Loucy (cell line): ENCODE results near the gene FOXL1.

Source experiments
- H2AFZ ChIP-seq: fragments of 200-600 bp; sonication (generic); 2 replicates; pipeline ENCODE4 v1.6.0; 2016; ENCODE audit warnings: antibody characterized with exemption, mild to moderate bottlenecking, low read length, moderate library complexity
- H3F3A ChIP-seq: fragments of 200-600 bp; 2 replicates; pipeline ENCODE4 v1.6.0; 2016; ENCODE audit warnings: antibody characterized with exemption, low read depth, mild to moderate bottlenecking
- H3K27me3 ChIP-seq: fragments of 200-600 bp; sonication (generic); 2 replicates; pipeline ENCODE4 v1.6.1; 2014; ENCODE audit warnings: low read length, mild to moderate bottlenecking; ENCODE audit not compliant: insufficient read depth, poor library complexity, severe bottlenecking
- H3K36me3 ChIP-seq: fragments of 200-600 bp; sonication (generic); 2 replicates; pipeline ENCODE4 v1.6.1; 2016; ENCODE audit warnings: low read length; ENCODE audit not compliant: insufficient read depth
- H3K4me1 ChIP-seq: fragments of 200-600 bp; sonication (generic); 2 replicates; pipeline ENCODE4 v1.5.1; 2014; ENCODE audit warnings: low read length, mild to moderate bottlenecking; ENCODE audit not compliant: insufficient read depth, poor library complexity, severe bottlenecking
- H3K4me2 ChIP-seq: fragments of 200-600 bp; sonication (generic); 2 replicates; pipeline ENCODE4 v1.6.0; 2014; ENCODE audit warnings: antibody characterized with exemption, low read length, low read depth, mild to moderate bottlenecking; ENCODE audit not compliant: poor library complexity, severe bottlenecking
- H3K4me3 ChIP-seq: fragments of 200-600 bp; sonication (generic); 2 replicates; pipeline ENCODE4 v1.5.1; 2014; ENCODE audit warnings: low read length, mild to moderate bottlenecking, mixed read lengths; ENCODE audit not compliant: poor library complexity, severe bottlenecking
- H3K79me2 ChIP-seq: fragments of 200-600 bp; sonication (generic); 2 replicates; pipeline ENCODE4 v1.6.1; 2014; ENCODE audit warnings: low read length; ENCODE audit not compliant: insufficient read depth
- H3K9ac ChIP-seq: fragments of 200-600 bp; sonication (generic); 2 replicates; pipeline ENCODE4 v1.6.0; 2014; ENCODE audit warnings: mild to moderate bottlenecking, low read depth, low read length, moderate library complexity; ENCODE audit not compliant: poor library complexity, severe bottlenecking
- H3K9me2 ChIP-seq: fragments of 200-600 bp; sonication (generic); replicated peaks from 2 replicates; pipeline ENCODE4 v1.6.1; 2016; ENCODE audit warnings: low read depth, low read length, mixed read lengths
- H3K9me3 ChIP-seq: fragments of 200-600 bp; sonication (generic); 2 replicates; pipeline ENCODE4 v1.6.1; 2014; ENCODE audit warnings: mild to moderate bottlenecking, antibody characterized with exemption, low read length, low read depth; ENCODE audit not compliant: insufficient read depth
- H4K20me1 ChIP-seq: fragments of 200-600 bp; sonication (generic); 2 replicates; pipeline ENCODE4 v1.6.0; 2014; ENCODE audit warnings: antibody characterized with exemption, low read length, mild to moderate bottlenecking; ENCODE audit not compliant: insufficient read depth, poor library complexity, severe bottlenecking
- CTCF ChIP-seq: fragments of 200-600 bp; sonication (generic); conservative IDR thresholded peaks from 2 replicates; pipeline ENCODE4 v1.5.1; 2014; ENCODE audit warnings: mild to moderate bottlenecking, antibody characterized with exemption, low read length
- EZH2phosphoT487 ChIP-seq: fragments of 200-600 bp; IDR thresholded peaks from 2 replicates; pipeline ENCODE4 v1.6.1; 2018; ENCODE audit warnings: antibody characterized with exemption, mild to moderate bottlenecking, moderate library complexity, borderline replicate concordance

Gene FOXL1

DNA sequence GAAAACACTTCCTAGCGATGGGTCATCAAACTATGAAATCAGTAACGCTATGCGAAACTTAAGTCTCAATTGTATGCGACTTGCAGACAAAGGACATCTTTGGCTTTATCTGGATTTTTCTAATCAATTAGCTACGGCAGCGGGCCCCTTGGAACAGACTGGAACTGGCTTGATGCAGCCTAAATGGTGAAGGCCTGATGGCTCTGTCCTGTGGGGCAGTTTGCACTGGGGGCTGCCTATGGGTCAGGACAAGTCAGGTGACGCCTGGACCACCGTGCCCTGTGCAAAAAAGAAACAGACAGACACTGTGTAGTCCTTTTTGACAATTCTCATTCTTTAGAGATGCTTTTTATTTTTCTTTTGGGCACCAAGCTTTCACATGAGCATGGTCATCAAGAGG, 45.3 kb upstream of the FOXL1 start:
- no peaks in the 10 kb centered on the region for H3K36me3 ChIP-seq
- H4K20me1 ChIP-seq: no peaks in the 10 kb centered on the region
- H3K9me2 ChIP-seq: no peaks in the 10 kb centered on the region
- no peaks in the 10 kb centered on the region for H3F3A ChIP-seq
- H3K79me2 ChIP-seq: no peaks in the 10 kb centered on the region
- no peak for TF ChIP-seq CTCF
- TF ChIP-seq EZH2phosphoT487: no peak
- H3K9ac ChIP-seq: no peak overlapping the region
- H3K4me3 ChIP-seq: no peak overlapping the region
- no peak overlapping the region for H3K4me2 ChIP-seq
- no peaks in the 10 kb centered on the region for H3K27me3 ChIP-seq
- H3K9me3 ChIP-seq: no peaks in the 10 kb centered on the region
- no peaks in the 10 kb centered on the region for H3K4me1 ChIP-seq
- no peak overlapping the region for H2AFZ ChIP-seq

- H3K4me1 ChIP-seq: no peaks in the 10 kb centered on the region
- no peaks in the 10 kb centered on the region for H3K9me3 ChIP-seq
- no peaks in the 10 kb centered on the region for H3K36me3 ChIP-seq
- no peaks in the 10 kb centered on the region for H3F3A ChIP-seq
- H2AFZ ChIP-seq: no peak overlapping the region
- no peak overlapping the region for H3K4me3 ChIP-seq
- no peaks in the 10 kb centered on the region for H3K9me2 ChIP-seq
- no peaks in the 10 kb centered on the region for H4K20me1 ChIP-seq
- no peak overlapping the region for H3K9ac ChIP-seq
- H3K4me2 ChIP-seq: no peak overlapping the region
- no peaks in the 10 kb centered on the region for H3K79me2 ChIP-seq
- no peaks in the 10 kb centered on the region for H3K27me3 ChIP-seq
- TF ChIP-seq CTCF (no peak), EZH2phosphoT487 (no peak)
These were observed 44.5 kb upstream of the FOXL1 start for GRCh38 chr16:86533767-86534351.

GRCh38 chr16:86534779-86535615, 43.4 kb upstream of the FOXL1 start:
- Histone ChIP-seq H3K9ac (no peak overlapping the region), H2AFZ (no peak overlapping the region), H3K4me3 (no peak overlapping the region), H3K9me2 (no peaks in the 10 kb centered on the region), H3K4me2 (no peak overlapping the region), H3K27me3 (no peaks in the 10 kb centered on the region), H3K36me3 (peaks cover 7% of the 10 kb centered on the region; the same call in 1 of the 2 replicates), H3K9me3 (no peaks in the 10 kb centered on the region), H3K79me2 (no peaks in the 10 kb centered on the region), H4K20me1 (no peaks in the 10 kb centered on the region), H3K4me1 (no peaks in the 10 kb centered on the region), H3F3A (no peaks in the 10 kb centered on the region)
- TF ChIP-seq EZH2phosphoT487 (no peak), CTCF (no peak)
